Endothelial cell of umbilical vein (primary cell): ENCODE results near the gene AUTS2.

Source experiments
- CTCF ChIP-seq, 2 donors: IDR thresholded peaks; 1 replicate in 1 of 2; 2 replicates in 1 of 2; pipeline ENCODE4 v1.5.1; 2011; ENCODE audit warnings: low read length in 2 of 2, mild to moderate bottlenecking in 2 of 2, moderate library complexity in 2 of 2, control low read depth in 1 of 2, inconsistent platforms in 1 of 2, low read depth in 1 of 2; ENCODE audit not compliant: insufficient read depth in 1 of 2; ENCODE audit errors: extremely low read depth in 1 of 2
- EZH2 ChIP-seq: IDR thresholded peaks from 2 replicates; pipeline ENCODE4 v1.6.1; 2012; ENCODE audit warnings: borderline replicate concordance, low read depth, mild to moderate bottlenecking, moderate library complexity, low read length, inconsistent platforms; ENCODE audit not compliant: severe bottlenecking
- FOS ChIP-seq: IDR thresholded peaks from 2 replicates; pipeline ENCODE4 v1.6.1; 2011; ENCODE audit warnings: mild to moderate bottlenecking, low read length, moderate library complexity, borderline replicate concordance; ENCODE audit not compliant: insufficient read depth
- POLR2AphosphoS5 ChIP-seq: IDR thresholded peaks from 2 replicates; pipeline ENCODE4 v1.6.1; 2012; ENCODE audit warnings: low read depth, mild to moderate bottlenecking, control low read depth, low read length, moderate library complexity; ENCODE audit not compliant: insufficient read depth

GRCh38 chr7:69773535-69774225 lies 175.4 kb downstream of the AUTS2 start:
- TF ChIP-seq CTCF (IDR thresholded peaks at IDR 0.05; ENCODE audit: extremely low read depth in 1 of 2, insufficient read depth in 1 of 2, low read depth in 1 of 2, low read length in 2 of 2) (no peak), FOS (no peak), EZH2 (no peak), POLR2AphosphoS5 (no peak)
